Erythroblast (primary cell): ENCODE results near the gene MYH9.

Source experiments
- GATA1 ChIP-seq: IDR thresholded peaks from 2 replicates; pipeline ENCODE4 v1.6.1; 2011; ENCODE audit warnings: low read depth, mild to moderate bottlenecking, control low read depth, low read length, moderate library complexity
- POLR2A ChIP-seq: IDR thresholded peaks from 2 replicates; pipeline ENCODE4 v1.6.1; 2011; ENCODE audit warnings: mild to moderate bottlenecking, low read length

GRCh38 chr22:36386351-36386899 lies 1.3 kb downstream of the MYH9 start:
- TF ChIP-seq POLR2A (no peak), GATA1 (no peak)
